Measurements from ENCODE around the gene SYNDIG1. TPM values are rescaled to one million over a fixed set of nuclear protein-coding genes. Genes with fewer than 3 reads are reported as not detected.

Gene SYNDIG1
- total RNA-seq, 4 donors from 2014 or later = 0.27 to 0.32 TPM; not detected in 2

- Histone ChIP-seq H3K4me3 (no peak overlapping the region), H3K4me1 (no peaks in the 10 kb centered on the region), H3K27me3 (no peaks in the 10 kb centered on the region), H3K9me3 (no peaks in the 10 kb centered on the region), H3K36me3 (no peaks in the 10 kb centered on the region), H3K27ac (no peak overlapping the region)
- in situ Hi-C loops (cut with MboI; ENCODE audit: low pct_ligation_motif_present in 1 of 4, low pct_unique_long_range_greater_than_20kb in 1 of 4, low sequenced_read_pairs in 3 of 4) = loop anchor here in 1 of 4 donors (25.0 kb wide), 1 partner anchor 87 kb away; no protein-coding TSS in a partner anchor
- intact Hi-C loops (cut with DNase I; ENCODE audit: low total_unique reads) = no loop called here
- WGBS, 2 donors (ENCODE audit: low coverage in 1 of 2) = 74% methylated on average over 8 of the region's 8 CpGs; no CpG with 5 or more reads in 1 of the 2 donors
- TF ChIP-seq EP300 (IDR thresholded peaks at IDR 0.05; ENCODE audit: low read depth) = no peak
- TF ChIP-seq POLR2A (IDR thresholded peaks at IDR 0.05) = no peak
- TF ChIP-seq CTCF (IDR thresholded peaks at IDR 0.05) = no peak
- TF ChIP-seq POLR2AphosphoS5 (IDR thresholded peaks at IDR 0.05) = no peak
- DNase-seq = no peak
These were observed 230.1 kb downstream of the SYNDIG1 start for GRCh38 chr20:24699321-24700165.

DNA sequence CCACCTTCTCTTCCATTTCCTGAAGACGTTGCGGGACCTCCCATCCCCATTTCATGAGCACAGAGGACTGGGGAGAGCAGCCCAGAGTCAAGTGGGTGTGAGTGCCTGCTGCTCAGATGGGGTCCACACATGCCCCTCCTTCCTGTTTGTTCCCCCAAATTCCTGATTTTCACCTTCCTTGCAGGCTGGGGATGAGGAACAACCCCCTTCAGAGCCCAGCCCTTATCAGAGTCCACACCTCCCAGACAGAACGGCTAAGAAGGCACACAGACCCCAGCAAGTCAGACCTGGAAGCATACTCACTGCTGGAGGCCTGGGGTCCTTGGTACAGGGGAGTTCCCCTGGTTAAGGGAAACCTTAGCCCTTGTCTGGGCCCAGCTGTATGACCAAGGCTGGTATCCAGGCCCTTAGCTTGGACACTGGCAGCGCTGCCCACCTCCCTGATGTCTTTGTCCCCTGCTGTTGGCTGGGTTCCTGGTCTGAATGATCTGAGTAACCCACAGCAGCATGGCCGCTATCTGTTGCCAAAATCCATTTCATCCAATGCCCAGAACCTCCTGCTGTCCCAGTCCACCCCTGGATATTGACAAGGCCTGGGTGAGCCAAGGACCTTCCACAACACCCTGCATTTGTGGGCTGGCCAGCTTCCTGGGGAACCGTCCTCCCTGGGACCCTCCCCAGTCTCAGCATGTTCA is 230.9 kb downstream of the SYNDIG1 start:
- H3K27me3 ChIP-seq = no peaks in the 10 kb centered on the region
- intact Hi-C loops (cut with DNase I; ENCODE audit: low total_unique reads) (no loop called here), in situ Hi-C loops (cut with MboI; ENCODE audit: low pct_ligation_motif_present in 1 of 4, low pct_unique_long_range_greater_than_20kb in 1 of 4, low sequenced_read_pairs in 3 of 4) (loop anchor here in 1 of 4 donors (25.0 kb wide), 1 partner anchor 88 kb away; no protein-coding TSS in a partner anchor)
- H3K27ac ChIP-seq = no peak overlapping the region
- H3K36me3 ChIP-seq = no peaks in the 10 kb centered on the region
- no peak overlapping the region for H3K4me3 ChIP-seq
- H3K9me3 ChIP-seq = no peaks in the 10 kb centered on the region
- DNase-seq = no peak
- TF ChIP-seq POLR2AphosphoS5 (IDR thresholded peaks at IDR 0.05) (no peak), POLR2A (IDR thresholded peaks at IDR 0.05) (no peak), CTCF (IDR thresholded peaks at IDR 0.05) (no peak), EP300 (IDR thresholded peaks at IDR 0.05; ENCODE audit: low read depth) (no peak)
- no peaks in the 10 kb centered on the region for H3K4me1 ChIP-seq
- 85 to 86% methylated on average over 1 to 6 of the region's 6 CpGs for WGBS, 2 donors (ENCODE audit: low coverage in 1 of 2)

GRCh38 chr20:24701027-24701426 is 231.6 kb downstream of the SYNDIG1 start:
- WGBS, 2 donors (ENCODE audit: low coverage in 1 of 2) = 88% methylated on average over 6 of the region's 6 CpGs; no CpG with 5 or more reads in 1 of the 2 donors

More at GRCh38 chr20:24701027-24701426, 231.6 kb downstream of the SYNDIG1 start:
- intact Hi-C loops (cut with DNase I; ENCODE audit: low total_unique reads) = no loop called here
- no peak for TF ChIP-seq POLR2AphosphoS5 (IDR thresholded peaks at IDR 0.05)
- TF ChIP-seq CTCF (IDR thresholded peaks at IDR 0.05) = no peak
- no peak for TF ChIP-seq EP300 (IDR thresholded peaks at IDR 0.05; ENCODE audit: low read depth)
- TF ChIP-seq POLR2A (IDR thresholded peaks at IDR 0.05) = no peak
- in situ Hi-C loops (cut with MboI; ENCODE audit: low pct_ligation_motif_present in 1 of 4, low pct_unique_long_range_greater_than_20kb in 1 of 4, low sequenced_read_pairs in 3 of 4) = loop anchor here in 1 of 4 donors (25.0 kb wide), 1 partner anchor 89 kb away; no protein-coding TSS in a partner anchor
- DNase-seq = no peak
- no peak overlapping the region for H3K27ac ChIP-seq
- no peaks in the 10 kb centered on the region for H3K36me3 ChIP-seq
- H3K4me1 ChIP-seq = no peaks in the 10 kb centered on the region
- H3K27me3 ChIP-seq = no peaks in the 10 kb centered on the region
- H3K9me3 ChIP-seq = no peaks in the 10 kb centered on the region
- no peak overlapping the region for H3K4me3 ChIP-seq

Measured in transverse colon (tissue), 4 donors.